Measurements from ENCODE around the gene CYRIA. TPM values are rescaled to one million over a fixed set of nuclear protein-coding genes. Genes with fewer than 3 reads are reported as not detected.

The CYRIA gene
- polyA plus RNA-seq, 1 donor (not counting 4 experiments of a cell fraction or from before 2014, with no cell fraction given), result 0.79 TPM

GRCh38 chr2:16657671-16658070 lies 8.0 kb downstream of the CYRIA start:
- Histone ChIP-seq H3K9me1 (ENCODE audit: control insufficient read depth, extremely low read depth, insufficient read depth, low read length) (no peaks in the 10 kb centered on the region), H3K9ac (ENCODE audit: control insufficient read depth, extremely low read depth, insufficient read depth, low read length) (no peak overlapping the region), H4K20me1 (ENCODE audit: control insufficient read depth, extremely low read depth, insufficient read depth, low read length) (no peaks in the 10 kb centered on the region), H3K4me2 (ENCODE audit: control insufficient read depth, extremely low read depth, insufficient read depth, low read depth, low read length) (no peak overlapping the region), H3K27me3 (ENCODE audit: control insufficient read depth, extremely low read depth, insufficient read depth, low read length) (peaks cover 6% of the 10 kb centered on the region), H3K9me3 (ENCODE audit: control insufficient read depth, low read depth, low read length) (no peaks in the 10 kb centered on the region), H3K36me3 (ENCODE audit: control insufficient read depth in 2 of 2, extremely low read depth in 1 of 2, insufficient read depth in 2 of 2, low read length in 2 of 2) (no peaks in the 10 kb centered on the region), H3K4me1 (ENCODE audit: control insufficient read depth, extremely low read depth, insufficient read depth, low read length) (peaks cover 6% of the 10 kb centered on the region), H2AFZ (ENCODE audit: control insufficient read depth, low read length) (no peak overlapping the region), H3K79me2 (ENCODE audit: control insufficient read depth, insufficient read depth, low read length) (no peaks in the 10 kb centered on the region), H3K27ac (ENCODE audit: control insufficient read depth, insufficient read depth, low read length) (no peak overlapping the region), H3K4me3 (ENCODE audit: control insufficient read depth in 2 of 3, extremely low read depth in 1 of 3, insufficient read depth in 2 of 3, low read depth in 1 of 3, low read length in 3 of 3) (no peak overlapping the region)
- dilution Hi-C loops (cut with MboI; ENCODE audit: extremely low pct_ligation_motif_present, low sequenced_read_pairs), result no loop called here
- TF ChIP-seq CTCF (optimal IDR thresholded peaks at IDR 0.05 in 1 of 3, IDR thresholded peaks at IDR 0.05 in 1 of 3, conservative IDR thresholded peaks at IDR 0.05 in 1 of 3; ENCODE audit: extremely low read depth in 1 of 3, insufficient read depth in 2 of 3, low read length in 3 of 3) (no peak), EZH2 (IDR thresholded peaks at IDR 0.05; ENCODE audit: low read length) (no peak)
- FAIRE-seq (no peak), DNase-seq (ENCODE audit: low read depth, low spot score) (no peak)

GRCh38 chr2:16656784-16657391 lies 8.7 kb downstream of the CYRIA start:
- Histone ChIP-seq H3K27ac (ENCODE audit: control insufficient read depth, insufficient read depth, low read length) (no peak overlapping the region), H3K4me1 (ENCODE audit: control insufficient read depth, extremely low read depth, insufficient read depth, low read length) (peaks cover 7% of the 10 kb centered on the region), H3K27me3 (ENCODE audit: control insufficient read depth, extremely low read depth, insufficient read depth, low read length) (peaks cover 6% of the 10 kb centered on the region), H3K9ac (ENCODE audit: control insufficient read depth, extremely low read depth, insufficient read depth, low read length) (no peak overlapping the region), H2AFZ (ENCODE audit: control insufficient read depth, low read length) (no peak overlapping the region), H3K4me3 (ENCODE audit: control insufficient read depth in 2 of 3, extremely low read depth in 1 of 3, insufficient read depth in 2 of 3, low read depth in 1 of 3, low read length in 3 of 3) (no peak overlapping the region), H3K4me2 (ENCODE audit: control insufficient read depth, extremely low read depth, insufficient read depth, low read depth, low read length) (no peak overlapping the region), H3K79me2 (ENCODE audit: control insufficient read depth, insufficient read depth, low read length) (no peaks in the 10 kb centered on the region), H3K9me1 (ENCODE audit: control insufficient read depth, extremely low read depth, insufficient read depth, low read length) (no peaks in the 10 kb centered on the region), H3K9me3 (ENCODE audit: control insufficient read depth, low read depth, low read length) (no peaks in the 10 kb centered on the region), H3K36me3 (ENCODE audit: control insufficient read depth in 2 of 2, extremely low read depth in 1 of 2, insufficient read depth in 2 of 2, low read length in 2 of 2) (no peaks in the 10 kb centered on the region), H4K20me1 (ENCODE audit: control insufficient read depth, extremely low read depth, insufficient read depth, low read length) (no peaks in the 10 kb centered on the region)
- FAIRE-seq (no peak), DNase-seq (ENCODE audit: low read depth, low spot score) (no peak)
- dilution Hi-C loops (cut with MboI; ENCODE audit: extremely low pct_ligation_motif_present, low sequenced_read_pairs), result no loop called here
- TF ChIP-seq EZH2 (IDR thresholded peaks at IDR 0.05; ENCODE audit: low read length) (no peak), CTCF (optimal IDR thresholded peaks at IDR 0.05 in 1 of 3, IDR thresholded peaks at IDR 0.05 in 1 of 3, conservative IDR thresholded peaks at IDR 0.05 in 1 of 3; ENCODE audit: extremely low read depth in 1 of 3, insufficient read depth in 2 of 3, low read length in 3 of 3) (no peak)
